ENCODE data around the gene KRTAP10-12. TPM values are rescaled to one million over a fixed set of nuclear protein-coding genes. Genes with fewer than 3 reads are reported as not detected.

KRTAP10-12 gene
- total RNA-seq, 2 experiments from 2014 or later: not detected

- intact Hi-C loops (cut with DNase I, micrococcal nuclease): no loop called here
- no peaks in the 10 kb centered on the region for H3K9me3 Mint-ChIP-seq
- Histone ChIP-seq H3K4me3 (ENCODE audit: low read length) (no peak overlapping the region), H3K27me3 (ENCODE audit: control insufficient read depth in 1 of 2, insufficient read depth in 2 of 2, low read length in 2 of 2) (peaks cover 43 to 46% of the 10 kb centered on the region in 2 experiments), H3K4me1 (ENCODE audit: insufficient read depth, low read length) (peaks cover 25% of the 10 kb centered on the region), H3K27ac (ENCODE audit: low read depth in 1 of 2, low read length in 2 of 2) (no peak overlapping the region), H3K36me3 (ENCODE audit: insufficient read depth, low read length) (no peaks in the 10 kb centered on the region), H3K9me3 (ENCODE audit: control insufficient read depth in 1 of 2, insufficient read depth in 1 of 2, low read length in 2 of 2) (peaks cover 0 to 22% of the 10 kb centered on the region in 2 experiments)
- CTCF ChIA-PET: no interaction called here
- no peak for TF ChIP-seq CTCF (IDR thresholded peaks at IDR 0.05)
- ATAC-seq (ENCODE audit: poor library complexity): no peak
- no peak overlapping the region for H3K4me3 Mint-ChIP-seq
- POLR2A ChIA-PET: no interaction called here
- peaks cover 30% of the 10 kb centered on the region for H3K4me1 Mint-ChIP-seq (ENCODE audit: low read depth)
- no peak for DNase-seq
- no peak overlapping the region for H3K27ac Mint-ChIP-seq
- peaks cover 86% of the 10 kb centered on the region for H3K27me3 Mint-ChIP-seq
- no peaks in the 10 kb centered on the region for H3K36me3 Mint-ChIP-seq (ENCODE audit: low read depth)
Observed at GRCh38 chr21:44714905-44715304, 17.9 kb downstream of the KRTAP10-12 start.

GRCh38 chr21:44716984-44717383, 20.0 kb downstream of the KRTAP10-12 start:
- TF ChIP-seq CTCF (IDR thresholded peaks at IDR 0.05): no peak
- Histone ChIP-seq H3K27me3 (ENCODE audit: control insufficient read depth in 1 of 2, insufficient read depth in 2 of 2, low read length in 2 of 2) (peaks cover 24 to 27% of the 10 kb centered on the region in 2 experiments), H3K4me3 (ENCODE audit: low read length) (no peak overlapping the region), H3K27ac (ENCODE audit: low read depth in 1 of 2, low read length in 2 of 2) (no peak overlapping the region), H3K9me3 (ENCODE audit: control insufficient read depth in 1 of 2, insufficient read depth in 1 of 2, low read length in 2 of 2) (peaks cover 0 to 10% of the 10 kb centered on the region in 2 experiments), H3K36me3 (ENCODE audit: insufficient read depth, low read length) (no peaks in the 10 kb centered on the region), H3K4me1 (ENCODE audit: insufficient read depth, low read length) (peaks cover 4% of the 10 kb centered on the region)
- intact Hi-C loops (cut with DNase I, micrococcal nuclease): no loop called here
- Mint-ChIP-seq H3K4me3 (no peak overlapping the region), H3K4me1 (ENCODE audit: low read depth) (peaks cover 13% of the 10 kb centered on the region), H3K27ac (no peak overlapping the region), H3K36me3 (ENCODE audit: low read depth) (no peaks in the 10 kb centered on the region), H3K9me3 (no peaks in the 10 kb centered on the region), H3K27me3 (peaks cover 72% of the 10 kb centered on the region)
- DNase-seq (no peak), ATAC-seq (ENCODE audit: poor library complexity) (no peak)
- POLR2A ChIA-PET: no interaction called here
- CTCF ChIA-PET: no interaction called here

GRCh38 chr21:44718093-44718492, 21.1 kb downstream of the KRTAP10-12 start:
- ATAC-seq (ENCODE audit: poor library complexity): no peak
- no peaks in the 10 kb centered on the region for H3K36me3 Mint-ChIP-seq (ENCODE audit: low read depth)
- Histone ChIP-seq H3K27ac (ENCODE audit: low read depth in 1 of 2, low read length in 2 of 2) (no peak overlapping the region), H3K4me1 (ENCODE audit: insufficient read depth, low read length) (peaks cover 5% of the 10 kb centered on the region), H3K4me3 (ENCODE audit: low read length) (no peak overlapping the region), H3K9me3 (ENCODE audit: control insufficient read depth in 1 of 2, insufficient read depth in 1 of 2, low read length in 2 of 2) (peaks cover 0 to 4% of the 10 kb centered on the region in 2 experiments), H3K36me3 (ENCODE audit: insufficient read depth, low read length) (no peaks in the 10 kb centered on the region), H3K27me3 (ENCODE audit: control insufficient read depth in 1 of 2, insufficient read depth in 2 of 2, low read length in 2 of 2) (peaks cover 20 to 22% of the 10 kb centered on the region in 2 experiments)
- ChIA-PET POLR2A (no interaction called here), CTCF (no interaction called here)
- H3K4me1 Mint-ChIP-seq (ENCODE audit: low read depth): peaks cover 19% of the 10 kb centered on the region
- peaks cover 72% of the 10 kb centered on the region for H3K27me3 Mint-ChIP-seq
- no peak overlapping the region for H3K4me3 Mint-ChIP-seq
- no peak overlapping the region for H3K27ac Mint-ChIP-seq
- H3K9me3 Mint-ChIP-seq: no peaks in the 10 kb centered on the region
- intact Hi-C loops (cut with DNase I, micrococcal nuclease): no loop called here
- DNase-seq: no peak
- TF ChIP-seq CTCF (IDR thresholded peaks at IDR 0.05): no peak

Data from CD4-positive, alpha-beta T cell (primary cell).